Stimulated activated CD8-positive, alpha-beta memory T cell treated with anti-CD3 and anti-CD28 coated beads, Interleukin-4, amount 100 ng/mL, for 4 hours (primary cell): ENCODE measurements around the gene UBR4.

Experiments
- DNase-seq, 2 donors: peaks; one replicate each; pipeline ENCODE4 v3.0.0-alpha.2; 2020; ENCODE audit warnings: low read depth in 2 of 2, low spot score in 1 of 2

Gene UBR4

GRCh38 chr1:19074361-19074901 is 135.6 kb downstream of the UBR4 start:
- peak in 1 of 2 donors; percentile 12 for DNase-seq

DNA sequence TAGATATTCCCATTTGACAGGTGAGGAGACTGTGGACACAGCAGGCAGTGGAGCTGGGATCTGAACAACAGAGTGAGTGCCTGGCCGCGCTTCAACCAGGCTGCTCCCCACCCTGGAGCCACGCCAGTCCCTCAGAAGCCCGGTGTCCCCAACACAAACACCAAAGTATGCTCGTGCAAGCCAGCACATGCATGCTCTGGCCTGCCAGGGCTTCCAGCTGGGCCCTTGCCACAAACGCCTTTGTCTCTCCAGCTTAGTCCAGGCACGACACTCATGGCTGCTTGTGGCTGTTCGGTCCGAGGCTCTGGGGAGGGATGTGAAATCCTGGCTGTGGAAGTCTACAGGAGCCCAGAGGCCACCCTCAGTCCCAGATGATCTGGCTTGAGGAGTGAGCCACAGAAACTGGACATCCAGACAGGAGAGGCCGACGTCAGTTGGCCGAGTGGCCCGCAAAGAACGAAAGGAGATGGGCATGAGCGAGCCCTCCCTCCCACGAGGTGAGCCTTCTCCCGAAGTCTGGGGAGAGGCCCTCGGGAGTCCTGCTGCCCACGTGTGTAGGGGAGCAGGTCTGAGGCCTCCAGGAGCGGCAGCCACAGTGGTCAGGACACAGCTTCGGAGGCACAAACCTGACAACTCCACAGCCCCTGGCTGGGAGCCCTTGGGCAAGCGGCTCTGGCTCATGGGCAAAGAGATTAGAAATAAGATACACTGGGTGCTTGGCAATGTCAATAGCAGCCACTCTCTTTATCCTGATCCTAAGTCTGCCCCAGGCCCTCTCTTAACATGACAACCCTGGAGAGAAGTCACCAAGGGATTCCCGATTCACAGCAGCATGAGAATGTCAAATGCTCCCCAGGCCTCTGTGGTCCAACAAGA is 136.5 kb downstream of the UBR4 start:
- DNase-seq, result no peak

DNA sequence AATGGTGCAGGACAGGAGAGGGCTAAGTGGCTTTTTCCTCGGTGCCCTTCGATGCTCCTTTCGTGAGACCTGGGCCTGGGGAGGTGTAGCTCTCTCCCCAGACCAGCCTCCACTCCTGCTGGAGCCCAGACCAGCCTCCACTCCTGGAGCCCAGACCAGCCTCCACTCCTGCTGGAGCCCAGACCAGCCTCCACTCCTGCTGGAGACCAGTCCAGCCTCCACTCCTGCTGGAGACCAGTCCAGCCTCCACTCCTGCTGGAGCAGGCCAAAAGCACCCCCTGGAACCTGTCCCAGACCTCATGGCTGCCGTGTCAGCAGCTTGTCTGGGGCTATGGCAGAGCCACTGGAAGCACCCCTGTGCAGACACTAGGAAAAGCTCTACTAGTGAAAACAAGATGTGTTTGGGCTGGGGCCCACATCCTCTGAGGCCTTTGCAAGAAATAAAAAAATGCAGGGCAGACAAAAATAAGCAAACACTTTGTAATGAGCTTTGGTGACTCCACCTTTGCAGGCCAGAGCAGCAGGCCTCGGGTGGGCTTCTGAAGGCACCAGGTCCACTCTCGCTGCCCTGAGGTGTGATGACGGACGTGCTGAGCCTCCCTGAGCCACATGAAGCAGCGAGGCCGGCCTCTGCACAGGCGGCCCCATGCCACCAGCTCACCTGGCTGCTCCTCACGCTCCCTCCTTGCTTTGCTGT is 137.6 kb downstream of the UBR4 start:
- DNase-seq, result no peak

GRCh38 chr1:19071674-19072281 is 138.3 kb downstream of the UBR4 start:
- no peak for DNase-seq

GRCh38 chr1:19070891-19071621 is 139.0 kb downstream of the UBR4 start:
- DNase-seq, result no peak

GRCh38 chr1:19070197-19070651 is 139.8 kb downstream of the UBR4 start:
- DNase-seq, result no peak

GRCh38 chr1:19068639-19069276 is 141.3 kb downstream of the UBR4 start:
- no peak for DNase-seq

GRCh38 chr1:19067912-19068638 is 142.0 kb downstream of the UBR4 start:
- DNase-seq, result no peak

DNA sequence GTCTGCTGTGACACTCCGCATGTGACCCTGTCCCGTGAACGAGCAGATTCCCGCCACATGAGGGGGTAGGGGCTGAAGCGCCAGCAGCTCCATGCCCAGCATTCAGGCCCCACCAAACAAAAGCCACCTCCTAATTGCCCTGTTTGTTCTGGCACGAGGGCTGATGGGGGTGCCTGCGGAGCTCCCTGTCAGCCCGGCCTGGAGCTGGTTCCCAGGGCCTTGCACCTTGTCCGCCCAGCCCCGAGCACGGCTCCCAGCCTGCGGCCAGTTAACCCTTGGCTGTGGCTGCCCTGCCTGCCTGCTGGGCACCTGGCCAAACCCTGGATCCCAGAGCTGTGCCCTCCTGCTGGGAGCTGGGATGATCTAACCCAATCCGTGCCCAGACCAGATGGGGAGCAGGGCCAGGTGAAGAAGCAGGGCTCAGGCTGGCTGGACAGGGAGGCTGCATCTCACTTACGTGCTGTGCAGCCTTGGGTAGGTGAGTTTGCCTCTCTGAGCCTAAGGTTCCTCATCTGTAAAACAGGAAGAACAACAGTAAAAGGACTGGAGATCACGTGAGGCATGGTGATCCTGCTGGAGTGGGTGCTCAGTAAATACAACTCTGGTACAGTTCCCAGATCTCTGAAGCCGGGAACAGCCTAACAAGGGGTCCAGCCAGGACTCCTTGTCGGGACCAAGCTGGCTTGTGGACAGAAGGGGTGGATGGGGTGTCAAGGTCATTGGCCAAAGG is 142.7 kb downstream of the UBR4 start:
- DNase-seq, result no peak

GRCh38 chr1:19066874-19067181 is 143.2 kb downstream of the UBR4 start:
- no peak for DNase-seq

GRCh38 chr1:19066248-19066873 is 143.7 kb downstream of the UBR4 start:
- DNase-seq, result no peak

- DNase-seq, result no peak
Observed at GRCh38 chr1:19065526-19066247, 144.4 kb downstream of the UBR4 start.

- no peak for DNase-seq
Observed at GRCh38 chr1:19064906-19065450, 145.1 kb downstream of the UBR4 start.

DNA sequence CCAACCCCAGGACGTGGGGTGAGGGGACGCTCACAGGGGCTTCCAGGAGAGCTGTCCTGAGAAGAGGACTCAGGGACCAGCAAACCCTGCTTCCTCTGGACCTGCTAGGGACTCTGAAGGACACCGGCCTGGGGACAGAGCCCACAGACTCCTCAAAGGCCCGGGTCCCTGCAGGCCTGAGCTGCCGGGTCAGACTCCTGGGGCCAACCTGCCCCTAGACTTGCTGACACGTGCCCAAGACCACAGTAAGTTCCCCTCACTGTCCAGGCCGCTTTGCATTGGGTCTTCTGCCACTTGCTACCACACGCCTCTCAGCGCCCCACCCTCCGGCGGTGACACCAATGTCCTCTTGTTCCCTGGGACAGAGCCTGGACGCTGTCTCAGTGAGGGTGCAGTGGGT is 146.9 kb downstream of the UBR4 start:
- DNase-seq, result no peak

- DNase-seq, result no peak
Observed at GRCh38 chr1:19062258-19063029, 147.6 kb downstream of the UBR4 start.

GRCh38 chr1:19061798-19062197 is 148.3 kb downstream of the UBR4 start:
- DNase-seq, result no peak

GRCh38 chr1:19061343-19061742 is 148.7 kb downstream of the UBR4 start:
- no peak for DNase-seq
